Esophagus squamous epithelium (tissue), 5 donors: Measurements from ENCODE around the gene RSAD2. TPM values are rescaled to one million over a fixed set of nuclear protein-coding genes. Genes with fewer than 3 reads are reported as not detected.

Source experiments
- DNase-seq: peaks from one replicate; lab custom pipeline; 2025; lab: John Stamatoyannopoulos, UW
- H3K27ac ChIP-seq, 4 donors: fragments of 200-600 bp; sonication (generic); one replicate each; pipeline ENCODE4 v1.5.1; 2016 to 2019; ENCODE audit warnings: mild to moderate bottlenecking in 1 of 4
- H3K27me3 ChIP-seq, 4 donors: fragments of 200-600 bp; sonication (generic); 1 replicate in 3 of 4; 2 replicates in 1 of 4; pipeline versions ENCODE4 v1.5.1 to v1.6.0; 2017 to 2021; ENCODE audit warnings: antibody characterized with exemption in 1 of 4
- H3K36me3 ChIP-seq, 3 donors: fragments of 200-600 bp; sonication (generic); one replicate each; pipeline ENCODE4 v1.5.1; 2016 to 2019
- H3K4me1 ChIP-seq, 3 donors: fragments of 200-600 bp; sonication (generic); one replicate each; pipeline ENCODE4 v1.5.1; 2017 to 2019
- H3K4me3 ChIP-seq, 4 donors: fragments of 200-600 bp; sonication (generic); 1 replicate in 3 of 4; 2 replicates in 1 of 4; pipeline ENCODE4 v1.5.1; 2016 to 2019; ENCODE audit warnings: mild to moderate bottlenecking in 2 of 4, moderate library complexity in 1 of 4
- H3K9me3 ChIP-seq, 3 donors: fragments of 200-600 bp; sonication (generic); one replicate each; pipeline ENCODE4 v1.5.1; 2016 to 2019
- POLR2A ChIP-seq, 4 donors: fragments of 450-650 bp; IDR thresholded peaks; one replicate each; pipeline ENCODE4 v1.6.1; 2017; ENCODE audit warnings: antibody characterized with exemption in 4 of 4, mild to moderate bottlenecking in 4 of 4, moderate library complexity in 3 of 4
- WGBS, 2 donors: methylation state at CpG; one replicate each; pipeline ENCODE4 v1.1.5; 2018; 5-methylcytosine and 5-hydroxymethylcytosine counted together
- intact Hi-C: fragments of 100-400 bp; cut with DNase I; formaldehyde crosslinking; loops from one replicate; pipeline ENCODE4 v1.15.0; 2022
- total RNA-seq, 4 donors: library from RNA; depleted of rRNA; stranded (reverse); fragments of >200 nt; gene quantifications; one replicate each; pipeline ENCODE4 v1.1.0, GENCODE V29; 2016
- TF ChIP-seq, protein P1 (sequence below), 6 experiments: fragments of 450-650 bp in 4 of 6; fragments of 200-600 bp in 2 of 6; sonication (generic) in 2 of 6; IDR thresholded peaks; one replicate each; pipeline ENCODE4 v1.5.1; 2016 to 2019; ENCODE audit warnings: antibody characterized with exemption in 6 of 6, mild to moderate bottlenecking in 4 of 6, moderate library complexity in 4 of 6
- donor health status: DM: yes; HTN: yes; CAD: no.

Gene RSAD2
- total RNA-seq, 4 donors from 2014 or later, result 0.15 to 4.3 (median 0.66) TPM

DNA sequence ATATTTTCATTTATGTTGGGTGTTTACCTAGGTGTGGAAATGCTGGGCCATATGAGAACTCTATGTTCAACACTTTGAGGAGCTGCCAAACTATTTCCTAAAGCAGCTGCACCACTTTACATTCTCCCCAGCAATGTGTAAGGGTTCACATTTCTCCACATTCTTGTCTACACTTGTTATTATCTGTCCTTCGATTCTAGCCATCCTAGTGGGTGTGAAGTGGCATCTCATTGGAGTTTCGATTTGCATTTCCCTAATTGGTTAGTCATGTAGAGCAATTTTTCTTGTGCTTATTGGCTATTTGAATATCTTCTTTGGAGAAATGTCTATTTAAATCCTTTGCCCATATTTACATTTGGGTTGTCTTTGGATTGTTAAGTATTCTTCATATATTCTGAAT, 61.5 kb downstream of the RSAD2 start:
- peaks cover 0 to 25% (median 0%) of the 10 kb centered on the region in 3 donors for H3K36me3 ChIP-seq
- no peaks in the 10 kb centered on the region for H3K27me3 ChIP-seq
- 63 to 71% methylated on average over 2 of the region's 2 CpGs for WGBS, 2 donors
- no peak overlapping the region for H3K27ac ChIP-seq
- no peak for TF ChIP-seq POLR2A (IDR thresholded peaks at IDR 0.05)
- TF ChIP-seq, protein P1, sequence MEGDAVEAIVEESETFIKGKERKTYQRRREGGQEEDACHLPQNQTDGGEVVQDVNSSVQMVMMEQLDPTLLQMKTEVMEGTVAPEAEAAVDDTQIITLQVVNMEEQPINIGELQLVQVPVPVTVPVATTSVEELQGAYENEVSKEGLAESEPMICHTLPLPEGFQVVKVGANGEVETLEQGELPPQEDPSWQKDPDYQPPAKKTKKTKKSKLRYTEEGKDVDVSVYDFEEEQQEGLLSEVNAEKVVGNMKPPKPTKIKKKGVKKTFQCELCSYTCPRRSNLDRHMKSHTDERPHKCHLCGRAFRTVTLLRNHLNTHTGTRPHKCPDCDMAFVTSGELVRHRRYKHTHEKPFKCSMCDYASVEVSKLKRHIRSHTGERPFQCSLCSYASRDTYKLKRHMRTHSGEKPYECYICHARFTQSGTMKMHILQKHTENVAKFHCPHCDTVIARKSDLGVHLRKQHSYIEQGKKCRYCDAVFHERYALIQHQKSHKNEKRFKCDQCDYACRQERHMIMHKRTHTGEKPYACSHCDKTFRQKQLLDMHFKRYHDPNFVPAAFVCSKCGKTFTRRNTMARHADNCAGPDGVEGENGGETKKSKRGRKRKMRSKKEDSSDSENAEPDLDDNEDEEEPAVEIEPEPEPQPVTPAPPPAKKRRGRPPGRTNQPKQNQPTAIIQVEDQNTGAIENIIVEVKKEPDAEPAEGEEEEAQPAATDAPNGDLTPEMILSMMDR (IDR thresholded peaks at IDR 0.05), result no peak
- no peak for DNase-seq
- H3K4me1 ChIP-seq, result no peaks in the 10 kb centered on the region
- no peak overlapping the region for H3K4me3 ChIP-seq
- intact Hi-C loops, result no loop called here
- H3K9me3 ChIP-seq, result no peaks in the 10 kb centered on the region

DNA sequence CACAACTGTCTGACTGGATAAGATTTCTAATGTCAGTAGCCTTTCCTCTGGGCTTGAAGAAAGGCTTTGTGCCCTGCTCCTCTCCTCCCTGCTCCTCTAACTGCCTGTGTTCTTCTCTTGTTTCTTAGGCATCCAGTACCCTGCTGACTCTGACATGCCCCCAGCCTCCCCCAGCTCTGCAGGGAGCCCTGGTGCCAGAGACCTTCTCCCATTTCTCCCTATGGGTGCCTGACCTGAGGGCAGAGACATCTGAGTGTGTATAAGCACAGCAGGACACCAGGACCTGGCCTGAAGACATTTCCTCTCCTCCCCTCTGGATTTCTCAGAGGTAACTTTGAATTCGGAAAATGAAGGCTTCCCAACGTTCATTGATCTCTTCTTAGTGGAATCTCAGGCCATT, 63.2 kb downstream of the RSAD2 start:
- no peak for TF ChIP-seq POLR2A (IDR thresholded peaks at IDR 0.05)
- TF ChIP-seq, protein P1 (IDR thresholded peaks at IDR 0.05), result no peak
- Histone ChIP-seq H3K4me1 (no peaks in the 10 kb centered on the region), H3K36me3 (peaks cover 0 to 29% (median 0%) of the 10 kb centered on the region in 3 donors), H3K4me3 (no peak overlapping the region), H3K27ac (no peak overlapping the region), H3K27me3 (no peaks in the 10 kb centered on the region), H3K9me3 (no peaks in the 10 kb centered on the region)
- intact Hi-C loops, result no loop called here
- WGBS, 2 donors, result 78 to 88% methylated on average over 2 of the region's 2 CpGs
- no peak for DNase-seq

DNA sequence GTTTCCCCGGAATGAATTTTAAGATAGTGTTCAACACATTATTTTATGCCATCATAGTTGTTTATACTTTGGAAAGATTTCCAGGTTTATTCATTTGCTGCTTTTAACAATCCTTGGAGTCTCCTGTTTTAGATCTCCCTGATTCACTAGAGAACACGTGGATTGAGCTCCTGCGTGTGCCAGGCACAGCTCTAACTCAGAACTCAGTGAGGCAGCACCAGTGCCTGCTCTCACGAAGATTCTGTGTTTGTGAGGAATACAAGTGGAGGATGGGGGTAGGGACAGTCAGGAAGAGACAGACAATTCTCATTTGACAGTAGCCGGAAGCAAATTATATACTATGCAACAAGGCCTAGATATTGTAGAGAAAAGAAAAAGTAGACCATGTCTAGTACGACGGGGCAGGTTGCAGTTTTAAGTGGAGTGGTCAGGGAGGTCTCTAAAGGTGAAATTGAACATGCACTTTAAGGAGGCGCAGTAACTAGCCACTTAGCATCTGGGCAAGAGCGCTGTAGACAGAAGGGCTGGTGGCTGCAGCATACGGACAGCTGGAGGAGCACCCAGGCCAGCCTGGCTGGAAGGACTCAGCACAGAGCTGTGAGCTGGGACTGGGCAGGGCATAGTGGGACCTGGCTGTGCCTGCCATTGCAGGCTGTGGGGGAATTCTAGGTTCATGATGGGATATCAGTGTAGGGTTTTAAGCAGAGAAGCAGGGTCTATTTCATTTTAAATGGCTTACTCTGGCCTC, 63.9 kb downstream of the RSAD2 start:
- H3K4me3 ChIP-seq, result no peak overlapping the region
- TF ChIP-seq, protein P1 (IDR thresholded peaks at IDR 0.05), result no peak
- no peak for TF ChIP-seq POLR2A (IDR thresholded peaks at IDR 0.05)
- H3K27ac ChIP-seq, result no peak overlapping the region
- 92 to 95% methylated on average over 8 to 10 of the region's 10 CpGs for WGBS, 2 donors
- peaks cover 0 to 29% (median 0%) of the 10 kb centered on the region in 3 donors for H3K36me3 ChIP-seq
- H3K9me3 ChIP-seq, result no peaks in the 10 kb centered on the region
- no peak for DNase-seq
- intact Hi-C loops, result no loop called here
- H3K27me3 ChIP-seq, result no peaks in the 10 kb centered on the region
- no peaks in the 10 kb centered on the region for H3K4me1 ChIP-seq

DNA sequence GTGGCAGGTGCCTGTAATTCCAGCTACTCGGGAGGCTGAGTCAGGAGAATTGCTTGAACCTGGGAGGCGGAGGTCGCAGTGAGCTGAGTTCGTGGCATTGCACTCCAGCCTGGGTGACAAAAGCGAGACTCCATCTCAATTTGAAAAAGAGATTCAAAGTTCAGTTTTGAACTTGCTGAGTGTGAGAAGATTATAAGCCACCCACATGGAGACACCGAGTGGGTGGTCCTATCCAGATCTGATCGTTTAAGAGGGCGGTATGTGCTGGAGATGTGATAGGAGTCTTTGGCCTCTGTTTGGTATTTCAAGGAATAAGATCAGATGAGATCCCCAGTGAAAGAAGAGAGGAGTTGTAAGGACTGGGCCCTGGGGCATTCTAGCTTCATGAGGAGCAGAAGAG, 65.3 kb downstream of the RSAD2 start:
- no peak for DNase-seq
- intact Hi-C loops, result no loop called here
- no peak for TF ChIP-seq POLR2A (IDR thresholded peaks at IDR 0.05)
- TF ChIP-seq, protein P1 (IDR thresholded peaks at IDR 0.05), result no peak
- WGBS, 2 donors, result 92 to 93% methylated on average over 8 of the region's 8 CpGs
- H3K4me1 ChIP-seq, result no peaks in the 10 kb centered on the region
- H3K27ac ChIP-seq, result no peak overlapping the region
- no peaks in the 10 kb centered on the region for H3K9me3 ChIP-seq
- H3K36me3 ChIP-seq, result peaks cover 0 to 29% (median 0%) of the 10 kb centered on the region in 3 donors
- H3K4me3 ChIP-seq, result no peak overlapping the region
- H3K27me3 ChIP-seq, result no peaks in the 10 kb centered on the region

DNA sequence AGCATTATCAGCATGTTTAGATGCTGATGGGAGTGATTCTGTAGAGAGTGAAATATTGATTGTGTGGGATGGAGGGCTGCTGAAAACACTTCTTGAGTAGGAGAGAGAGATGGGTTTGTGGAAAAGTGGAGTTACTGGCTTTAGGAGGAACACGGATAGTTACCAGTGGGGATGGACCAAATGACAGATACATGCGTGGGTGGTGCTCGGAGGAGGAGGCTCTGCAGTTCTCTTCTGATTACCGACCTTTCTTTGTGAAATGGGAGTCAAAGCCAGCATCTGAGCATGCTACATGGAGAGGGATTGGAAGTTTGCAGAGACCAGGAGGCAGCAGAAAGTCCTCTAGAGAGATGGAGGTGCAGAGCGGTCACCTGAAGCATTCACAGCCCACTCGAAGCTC, 65.9 kb downstream of the RSAD2 start:
- DNase-seq, result no peak
- intact Hi-C loops, result no loop called here
- Histone ChIP-seq H3K27ac (no peak overlapping the region), H3K9me3 (no peaks in the 10 kb centered on the region), H3K27me3 (no peaks in the 10 kb centered on the region), H3K4me1 (no peaks in the 10 kb centered on the region), H3K4me3 (no peak overlapping the region), H3K36me3 (peaks cover 0 to 29% (median 0%) of the 10 kb centered on the region in 3 donors)
- WGBS, 2 donors, result 93 to 94% methylated on average over 6 of the region's 6 CpGs
- no peak for TF ChIP-seq POLR2A (IDR thresholded peaks at IDR 0.05)
- TF ChIP-seq, protein P1 (IDR thresholded peaks at IDR 0.05), result no peak
